GM12873 (cell line): ENCODE measurements around the gene NCCRP1.

Experiments
- TF ChIP-seq, protein P1 (sequence below): IDR thresholded peaks from 2 replicates; pipeline ENCODE4 v1.5.1; 2012; ENCODE audit warnings: low read depth, mild to moderate bottlenecking, moderate library complexity, low read length, control low read depth; ENCODE audit not compliant: insufficient read depth; ENCODE audit errors: missing control alignments

NCCRP1 gene

DNA sequence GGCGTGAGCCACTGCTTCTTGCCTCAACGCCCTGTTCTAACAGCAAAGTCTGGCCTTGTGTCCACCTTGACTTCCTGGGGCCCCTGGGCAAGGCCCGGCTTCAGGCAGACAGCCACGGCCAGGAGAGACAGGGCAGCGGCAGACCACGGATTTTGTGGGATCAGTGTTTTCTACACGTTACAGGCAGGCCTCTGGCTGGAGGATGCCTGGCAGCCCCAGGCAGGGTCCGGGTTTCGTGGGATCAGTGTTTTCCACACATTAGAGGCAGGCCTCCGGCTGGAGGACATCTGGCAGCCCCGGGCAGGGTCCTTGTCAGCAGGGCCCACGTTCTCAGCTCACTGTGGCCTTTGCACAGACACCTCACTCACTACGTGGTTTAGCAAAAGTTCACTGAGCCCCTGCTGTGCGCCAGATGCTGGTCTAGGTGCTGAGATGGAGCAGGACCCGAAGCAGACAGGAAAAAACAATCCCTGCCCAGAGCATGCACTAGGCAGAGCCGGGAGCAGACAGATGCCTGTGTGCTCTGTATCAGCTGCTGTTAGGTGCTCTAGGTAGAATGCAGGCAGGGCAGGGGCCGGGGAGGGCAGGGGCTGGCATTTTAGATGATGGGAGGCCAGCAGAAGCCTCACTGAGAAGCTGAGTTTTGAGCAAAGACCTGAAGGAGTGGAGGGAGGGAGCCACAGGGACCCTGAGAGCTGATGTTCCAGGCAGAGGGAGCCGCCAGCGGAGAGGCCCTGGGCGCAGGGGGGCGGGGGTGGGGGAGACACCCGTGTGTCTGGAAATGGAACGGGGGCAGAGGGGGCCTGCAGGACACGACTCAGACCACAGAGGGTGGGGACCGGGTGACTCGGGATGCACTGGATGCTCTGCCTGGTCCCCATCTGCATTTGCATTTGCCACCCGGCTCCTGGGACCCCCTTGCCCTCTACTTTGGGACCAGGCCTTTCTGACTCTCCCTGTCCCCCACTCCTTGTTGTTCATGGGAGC, 25.0 kb upstream of the NCCRP1 start:
- TF ChIP-seq, protein P1, sequence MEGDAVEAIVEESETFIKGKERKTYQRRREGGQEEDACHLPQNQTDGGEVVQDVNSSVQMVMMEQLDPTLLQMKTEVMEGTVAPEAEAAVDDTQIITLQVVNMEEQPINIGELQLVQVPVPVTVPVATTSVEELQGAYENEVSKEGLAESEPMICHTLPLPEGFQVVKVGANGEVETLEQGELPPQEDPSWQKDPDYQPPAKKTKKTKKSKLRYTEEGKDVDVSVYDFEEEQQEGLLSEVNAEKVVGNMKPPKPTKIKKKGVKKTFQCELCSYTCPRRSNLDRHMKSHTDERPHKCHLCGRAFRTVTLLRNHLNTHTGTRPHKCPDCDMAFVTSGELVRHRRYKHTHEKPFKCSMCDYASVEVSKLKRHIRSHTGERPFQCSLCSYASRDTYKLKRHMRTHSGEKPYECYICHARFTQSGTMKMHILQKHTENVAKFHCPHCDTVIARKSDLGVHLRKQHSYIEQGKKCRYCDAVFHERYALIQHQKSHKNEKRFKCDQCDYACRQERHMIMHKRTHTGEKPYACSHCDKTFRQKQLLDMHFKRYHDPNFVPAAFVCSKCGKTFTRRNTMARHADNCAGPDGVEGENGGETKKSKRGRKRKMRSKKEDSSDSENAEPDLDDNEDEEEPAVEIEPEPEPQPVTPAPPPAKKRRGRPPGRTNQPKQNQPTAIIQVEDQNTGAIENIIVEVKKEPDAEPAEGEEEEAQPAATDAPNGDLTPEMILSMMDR = no peak

GRCh38 chr19:39172700-39173501, 23.9 kb upstream of the NCCRP1 start:
- TF ChIP-seq, protein P1 = no peak

DNA sequence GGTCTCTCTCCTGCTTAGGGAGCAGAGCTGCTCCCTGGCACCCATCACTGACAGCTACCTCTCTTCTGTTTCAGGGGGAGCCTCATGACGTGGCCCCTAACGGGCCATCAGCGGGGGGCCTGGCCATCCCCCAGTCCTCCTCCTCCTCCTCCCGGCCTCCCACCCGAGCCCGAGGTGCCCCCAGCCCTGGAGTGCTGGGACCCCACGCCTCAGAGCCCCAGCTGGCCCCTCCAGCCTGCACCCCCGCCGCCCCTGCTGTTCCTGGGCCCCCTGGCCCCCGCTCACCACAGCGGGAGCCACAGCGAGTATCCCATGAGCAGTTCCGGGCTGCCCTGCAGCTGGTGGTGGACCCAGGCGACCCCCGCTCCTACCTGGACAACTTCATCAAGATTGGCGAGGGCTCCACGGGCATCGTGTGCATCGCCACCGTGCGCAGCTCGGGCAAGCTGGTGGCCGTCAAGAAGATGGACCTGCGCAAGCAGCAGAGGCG, 23.2 kb upstream of the NCCRP1 start:
- TF ChIP-seq, protein P1 = no peak

GRCh38 chr19:39174142-39174541, 22.6 kb upstream of the NCCRP1 start:
- TF ChIP-seq, protein P1 = no peak

DNA sequence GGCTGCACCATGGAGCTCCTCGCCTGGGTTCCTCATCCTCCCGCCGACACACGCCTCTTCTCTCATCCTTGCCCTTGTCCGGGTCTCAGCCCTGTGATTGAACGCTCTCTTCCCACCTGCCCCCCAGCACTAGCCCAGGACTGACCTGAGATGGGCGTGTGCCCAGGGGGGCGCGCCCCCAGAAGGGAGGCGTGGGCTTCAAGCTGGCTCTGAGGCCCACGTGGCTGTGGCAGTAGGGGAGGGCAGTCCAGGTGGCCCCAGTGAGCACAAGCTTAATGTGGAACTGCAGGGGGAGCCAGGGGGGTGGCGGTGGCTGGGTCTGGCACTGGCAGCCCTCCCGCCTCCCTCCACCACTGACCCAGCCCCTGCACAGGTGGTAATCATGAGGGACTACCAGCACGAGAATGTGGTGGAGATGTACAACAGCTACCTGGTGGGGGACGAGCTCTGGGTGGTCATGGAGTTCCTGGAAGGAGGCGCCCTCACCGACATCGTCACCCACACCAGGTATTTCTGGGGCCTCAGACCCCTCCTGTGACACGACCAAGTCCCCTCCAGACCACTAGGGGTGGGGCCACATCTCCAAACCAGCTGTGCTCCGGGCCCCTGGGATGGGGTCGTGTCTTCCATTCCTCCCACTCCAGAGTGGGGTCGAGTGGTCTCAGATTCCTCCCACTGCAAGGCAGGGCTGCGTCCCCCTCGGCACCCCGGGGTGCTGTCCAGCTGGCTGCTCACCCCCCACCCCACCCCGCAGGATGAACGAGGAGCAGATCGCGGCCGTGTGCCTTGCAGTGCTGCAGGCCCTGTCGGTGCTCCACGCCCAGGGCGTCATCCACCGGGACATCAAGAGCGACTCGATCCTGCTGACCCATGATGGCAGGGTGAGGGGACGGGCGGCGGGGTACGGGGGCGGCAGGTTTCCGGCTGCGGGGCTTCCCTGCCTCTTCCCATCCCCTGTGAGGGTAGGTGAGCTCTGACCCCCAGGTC, 21.9 kb upstream of the NCCRP1 start:
- TF ChIP-seq, protein P1 = no peak

- TF ChIP-seq, protein P1 = no peak
Observed at GRCh38 chr19:39175564-39175963, 21.2 kb upstream of the NCCRP1 start.
